ENCODE results near the gene HSP90AB1. TPM values are rescaled to one million over a fixed set of nuclear protein-coding genes. Genes with fewer than 3 reads are reported as not detected.
A peak's percentile ranks its signal among the peaks of the same experiment; 100 is the strongest.

Gene HSP90AB1
- total RNA-seq, 1 experiment from 2014 or later: 1,986 TPM

DNA sequence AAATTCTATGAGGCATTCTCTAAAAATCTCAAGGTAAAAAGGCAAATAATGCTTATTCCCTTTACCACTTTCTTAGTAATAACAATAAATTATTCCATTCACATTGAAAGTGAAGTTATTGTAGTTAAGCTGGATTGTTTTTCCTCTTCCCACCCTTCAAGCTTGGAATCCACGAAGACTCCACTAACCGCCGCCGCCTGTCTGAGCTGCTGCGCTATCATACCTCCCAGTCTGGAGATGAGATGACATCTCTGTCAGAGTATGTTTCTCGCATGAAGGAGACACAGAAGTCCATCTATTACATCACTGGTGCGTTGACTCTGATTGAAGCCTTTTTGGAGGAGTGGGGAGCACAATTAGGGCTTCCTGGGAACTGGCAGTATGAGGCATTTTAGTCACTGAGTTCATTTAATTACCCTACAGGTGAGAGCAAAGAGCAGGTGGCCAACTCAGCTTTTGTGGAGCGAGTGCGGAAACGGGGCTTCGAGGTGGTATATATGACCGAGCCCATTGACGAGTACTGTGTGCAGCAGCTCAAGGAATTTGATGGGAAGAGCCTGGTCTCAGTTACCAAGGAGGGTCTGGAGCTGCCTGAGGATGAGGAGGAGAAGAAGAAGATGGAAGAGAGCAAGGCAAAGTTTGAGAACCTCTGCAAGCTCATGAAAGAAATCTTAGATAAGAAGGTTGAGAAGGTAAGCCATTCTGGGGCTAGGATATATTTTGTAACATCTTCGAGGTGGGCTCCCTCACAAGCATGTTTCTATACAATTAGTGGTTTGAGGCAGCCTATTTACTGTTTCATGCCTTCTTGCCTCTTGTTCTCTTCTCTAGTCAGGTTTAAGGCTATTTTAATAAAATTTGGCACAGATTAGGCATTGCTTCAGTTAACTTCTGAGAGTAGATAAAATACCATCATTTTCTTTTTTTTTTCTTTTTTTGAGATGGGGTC, 4.9 kb downstream of the HSP90AB1 start:
- Histone ChIP-seq H3K56ac (ENCODE audit: insufficient read length, low read depth, low read length) (no peak overlapping the region), H3K14ac (ENCODE audit: insufficient read depth, low read length) (no peak overlapping the region), H3K9me3 (ENCODE audit: control insufficient read depth, low read depth, low read length) (no peaks in the 10 kb centered on the region), H3T11ph (ENCODE audit: low read length) (no peak overlapping the region), H2AFZ (ENCODE audit: low read length) (no peak overlapping the region), H3K4me2 (ENCODE audit: insufficient read depth, insufficient read length, low read length) (no peak overlapping the region), H3K23me2 (ENCODE audit: insufficient read length, low read depth, low read length, poor library complexity, severe bottlenecking) (peaks cover 12% of the 10 kb centered on the region), H3K79me1 (ENCODE audit: insufficient read depth, low read depth, low read length, poor library complexity, severe bottlenecking) (no peaks in the 10 kb centered on the region), H3K4ac (ENCODE audit: low read depth, low read length) (no peak overlapping the region), H4K20me1 (ENCODE audit: control insufficient read depth, insufficient read depth, insufficient read length) (no peaks in the 10 kb centered on the region), H3K79me2 (ENCODE audit: insufficient read depth, low read length) (peaks cover 27% of the 10 kb centered on the region), H2BK12ac (ENCODE audit: insufficient read length, low read depth, low read length) (no peak overlapping the region), H3K23ac (ENCODE audit: insufficient read length, low read depth, low read length) (no peak overlapping the region), H3K4me1 (ENCODE audit: insufficient read depth, low read length) (peaks cover 5% of the 10 kb centered on the region; the same call in 1 of the 2 replicates), H4K91ac (ENCODE audit: insufficient read length, low read depth, low read length) (no peak overlapping the region), H2BK5ac (ENCODE audit: insufficient read length, low read length) (no peak overlapping the region), H3K27me3 (ENCODE audit: insufficient read depth, low read length) (no peaks in the 10 kb centered on the region), H3K9ac (ENCODE audit: extremely low read depth, insufficient read length, low read length) (no peak overlapping the region), H2AK5ac (ENCODE audit: insufficient read length, low read length) (no peak overlapping the region), H2BK120ac (ENCODE audit: low read depth, low read length, poor library complexity, severe bottlenecking) (no peak overlapping the region), H4K5ac (ENCODE audit: insufficient read length, low read depth, low read length) (no peak overlapping the region), H2BK20ac (ENCODE audit: low read depth, low read length, poor library complexity, severe bottlenecking) (no peak overlapping the region), H3K18ac (ENCODE audit: insufficient read length, low read depth, low read length) (no peak overlapping the region), H4K8ac (replicated peaks; ENCODE audit: insufficient read length, low read depth, low read length) (no peak overlapping the region), H2BK15ac (ENCODE audit: low read depth, low read length) (no peak overlapping the region), H3K27ac (ENCODE audit: insufficient read length, low read depth, low read length) (no peak overlapping the region)
- Mint-ChIP-seq H3K4me1 (peaks cover 53 to 55% of the 10 kb centered on the region in 2 experiments), H3K27ac (peak overlapping the region in 2 of 3 experiments; percentile 85 to 93; a peak in 4 of 7 replicates), H3K4me3 (peak overlapping the region; percentile 16 to 43; a peak in 4 of 5 replicates), H3K9me3 (peaks cover 3% of the 10 kb centered on the region in 2 experiments; a peak in 3 of 5 replicates), H3K36me3 (ENCODE audit: insufficient read depth in 1 of 3, low read depth in 3 of 3) (peaks cover 67 to 93% (median 88%) of the 10 kb centered on the region in 3 experiments), H3K27me3 (ENCODE audit: low read depth) (peaks cover 11% of the 10 kb centered on the region)
- TF ChIP-seq, protein P1, sequence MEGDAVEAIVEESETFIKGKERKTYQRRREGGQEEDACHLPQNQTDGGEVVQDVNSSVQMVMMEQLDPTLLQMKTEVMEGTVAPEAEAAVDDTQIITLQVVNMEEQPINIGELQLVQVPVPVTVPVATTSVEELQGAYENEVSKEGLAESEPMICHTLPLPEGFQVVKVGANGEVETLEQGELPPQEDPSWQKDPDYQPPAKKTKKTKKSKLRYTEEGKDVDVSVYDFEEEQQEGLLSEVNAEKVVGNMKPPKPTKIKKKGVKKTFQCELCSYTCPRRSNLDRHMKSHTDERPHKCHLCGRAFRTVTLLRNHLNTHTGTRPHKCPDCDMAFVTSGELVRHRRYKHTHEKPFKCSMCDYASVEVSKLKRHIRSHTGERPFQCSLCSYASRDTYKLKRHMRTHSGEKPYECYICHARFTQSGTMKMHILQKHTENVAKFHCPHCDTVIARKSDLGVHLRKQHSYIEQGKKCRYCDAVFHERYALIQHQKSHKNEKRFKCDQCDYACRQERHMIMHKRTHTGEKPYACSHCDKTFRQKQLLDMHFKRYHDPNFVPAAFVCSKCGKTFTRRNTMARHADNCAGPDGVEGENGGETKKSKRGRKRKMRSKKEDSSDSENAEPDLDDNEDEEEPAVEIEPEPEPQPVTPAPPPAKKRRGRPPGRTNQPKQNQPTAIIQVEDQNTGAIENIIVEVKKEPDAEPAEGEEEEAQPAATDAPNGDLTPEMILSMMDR (conservative IDR thresholded peaks at IDR 0.05): no peak
- no CpG with 5 or more reads among the region's 14 CpGs for WGBS (ENCODE audit: extremely low coverage, insufficient read length, low lambda C conversion rate)
- no peak for DNase-seq
